GM12878 (cell line): ENCODE results near the gene COL23A1. TPM values are rescaled to one million over a fixed set of nuclear protein-coding genes. Genes with fewer than 3 reads are reported as not detected.

Source experiments
- ATAC-seq: fragments of 200-7000 bp; cut with Tn5 transposase; 3 replicates; pipeline ENCODE4 v1.9.1; 2020; ENCODE audit warnings: mild to moderate bottlenecking, moderate library complexity
- BruUV-seq: library from RNA; stranded (reverse); fragments of 400-500 nt; replicated peaks from 2 replicates; lab custom pipeline; 2021; lab: Mats Ljungman, UMichigan
- CTCF ChIA-PET: fragments of 300-600 bp; sonication (Branson Sonifier 250); formaldehyde crosslinking; extraction: SDS; loops from one replicate; lab custom pipeline; 2021; ENCODE audit warnings: inconsistent platforms; lab: Yijun Ruan, JAX
- POLR2A ChIA-PET: fragments of 350-600 bp; formaldehyde crosslinking; extraction: SDS; loops from one replicate; lab custom pipeline; 2021; ENCODE audit warnings: inconsistent platforms; lab: Charles Lee
- RAD21 ChIA-PET: fragments of 300-600 bp; sonication (Branson Sonifier 250); formaldehyde crosslinking; loops from one replicate; lab custom pipeline; 2023; ENCODE audit warnings: antibody characterized with exemption; ENCODE audit not compliant: unreplicated experiment; lab: Charles Lee
- SMC1A ChIA-PET: fragments of 300-600 bp; sonication (Branson Sonifier 250); formaldehyde crosslinking; loops from one replicate; lab custom pipeline; 2023; ENCODE audit not compliant: unreplicated experiment, uncharacterized antibody; lab: Charles Lee
- DNase-seq: peaks from one replicate; pipeline ENCODE4 v3.0.0-alpha.2; 2011; ENCODE audit warnings: low read depth, low spot score
- FAIRE-seq: peaks from 3 replicates; lab custom pipeline; 2011; peaks lifted over from hg19 to GRCh38; lab: Jason Lieb, UNC
- H2AFZ ChIP-seq: 2 replicates; pipeline ENCODE4 v1.6.0; 2011; ENCODE audit warnings: low read depth, low read length, control low read depth; ENCODE audit not compliant: control insufficient read depth
- H3K27ac ChIP-seq: 2 replicates; pipeline ENCODE4 v1.5.1; 2011; ENCODE audit warnings: control low read depth; ENCODE audit not compliant: control insufficient read depth, insufficient read depth
- H3K27me3 ChIP-seq, 2 experiments: replicated peaks in 1 of 2; 2 replicates each; pipeline versions ENCODE4 v1.6.0 to v1.6.1; 2011; ENCODE audit warnings: low read length in 1 of 2; ENCODE audit not compliant: control insufficient read depth in 2 of 2, insufficient read depth in 2 of 2
- H3K36me3 ChIP-seq, 2 experiments: 2 replicates each; pipeline ENCODE4 v1.5.1; 2011; ENCODE audit warnings: low read length in 1 of 2; ENCODE audit not compliant: control insufficient read depth in 2 of 2, insufficient read depth in 2 of 2
- H3K4me1 ChIP-seq: 2 replicates; pipeline ENCODE4 v1.6.1; 2011; ENCODE audit warnings: mild to moderate bottlenecking, low read length, moderate library complexity, mixed read lengths; ENCODE audit not compliant: control insufficient read depth, insufficient read depth
- H3K4me2 ChIP-seq: 2 replicates; pipeline ENCODE4 v1.6.0; 2011; ENCODE audit warnings: control low read depth; ENCODE audit not compliant: control insufficient read depth, insufficient read depth
- H3K4me3 ChIP-seq: fragments of 200-600 bp; sonication (generic); 2 replicates; pipeline ENCODE4 v1.5.1; 2016
- H3K79me2 ChIP-seq: 2 replicates; pipeline ENCODE4 v1.6.0; 2011; ENCODE audit warnings: low read length; ENCODE audit not compliant: control insufficient read depth, insufficient read depth
- H3K9ac ChIP-seq: 2 replicates; pipeline ENCODE4 v1.8.0; 2011; ENCODE audit warnings: low read length, control low read depth, mixed read lengths; ENCODE audit not compliant: control insufficient read depth, insufficient read depth
- H3K9me3 ChIP-seq: replicated peaks from 3 replicates; pipeline ENCODE4 v1.5.1; 2011; ENCODE audit warnings: mild to moderate bottlenecking, low read length; ENCODE audit not compliant: control insufficient read depth, insufficient read depth
- H4K20me1 ChIP-seq: 2 replicates; pipeline ENCODE4 v1.6.0; 2011; ENCODE audit not compliant: control insufficient read depth, insufficient read depth
- ETV6 ChIP-seq, 2 experiments: fragments of 450-650 bp in 1 of 2; IDR thresholded peaks in 1 of 2; conservative IDR thresholded peaks in 1 of 2; 2 replicates each; pipeline ENCODE4 v1.6.1; 2014; ENCODE audit warnings: antibody characterized with exemption in 1 of 2, borderline replicate concordance in 1 of 2, low read depth in 1 of 2, mild to moderate bottlenecking in 1 of 2, moderate library complexity in 1 of 2
- KDM1A ChIP-seq: fragments of 200-600 bp; sonication (generic); IDR thresholded peaks from 2 replicates; pipeline ENCODE4 v1.6.1; 2016; ENCODE audit warnings: borderline replicate concordance
- KLF5 ChIP-seq: fragments of 450-650 bp; IDR thresholded peaks from 2 replicates; pipeline ENCODE4 v1.6.1; 2014; ENCODE audit warnings: mild to moderate bottlenecking; ENCODE audit not compliant: partially characterized antibody
- MYB ChIP-seq: fragments of 150-350 bp; IDR thresholded peaks from 2 replicates; pipeline ENCODE4 v1.6.1; 2014; ENCODE audit warnings: mild to moderate bottlenecking, low read depth, low read length, borderline replicate concordance
- NRF1 ChIP-seq: conservative IDR thresholded peaks from 2 replicates; pipeline ENCODE4 v1.6.1; 2011; ENCODE audit warnings: mild to moderate bottlenecking, low read depth, low read length, improper control_type of control experiment
- POLR2A ChIP-seq: IDR thresholded peaks from 2 replicates; pipeline ENCODE4 v1.6.1; 2011; ENCODE audit warnings: low read depth, mild to moderate bottlenecking, low read length
- POLR2AphosphoS2 ChIP-seq: IDR thresholded peaks from 2 replicates; pipeline ENCODE4 v1.6.1; 2011; ENCODE audit warnings: low read depth, mild to moderate bottlenecking, low read length, improper control_type of control experiment, moderate library complexity
- TAF1 ChIP-seq: IDR thresholded peaks from 2 replicates; pipeline ENCODE4 v1.6.1; 2011; ENCODE audit warnings: mild to moderate bottlenecking, low read depth, low read length, borderline replicate concordance
- ZNF274 ChIP-seq: IDR thresholded peaks from one replicate; pipeline ENCODE4 v1.8.0; 2011; ENCODE audit not compliant: insufficient read length, insufficient read depth
- ZNF622 ChIP-seq: fragments of 450-650 bp; IDR thresholded peaks from 2 replicates; pipeline ENCODE4 v1.6.1; 2017; ENCODE audit warnings: mild to moderate bottlenecking, inconsistent platforms
- WGBS: methylation state at CpG from one replicate; pipeline ENCODE4 v1.1.6; 2016; ENCODE audit warnings: low lambda C conversion rate; ENCODE audit not compliant: insufficient replicate concordance, insufficient coverage; ENCODE audit errors: missing lambda C conversion rate; 5-methylcytosine and 5-hydroxymethylcytosine counted together
- in situ Hi-C: fragments of 300-500 bp; cut with MboI; formaldehyde crosslinking; loops from 9 replicates; pipeline ENCODE4 v1.14.3; 2018; ENCODE audit warnings: mixed read lengths
- intact Hi-C: fragments of 100-400 bp; cut with micrococcal nuclease; formaldehyde crosslinking; loops from one replicate; pipeline ENCODE4 v1.14.2; 2022; ENCODE audit not compliant: unreplicated experiment
- polyA plus RNA-seq, 11 experiments: library from polyadenylated mRNA; depleted of rRNA in 4 of 11; unstranded in 6 of 11; stranded (reverse) in 5 of 11; fragments of >200 nt; fragmentation: Nextera tagmentation in 4 of 11; fragmentation: Illumina TruSeq in 1 of 11; extraction: Ambion mirVana in 4 of 11; extraction: Trizol in 1 of 11; gene quantifications; 1 replicate in 1 of 11; 2 replicates in 10 of 11; pipeline versions ENCODE4 v1.2.1 to v1.2.3, GENCODE V29; 2011 to 2016; ENCODE audit warnings: inconsistent platforms in 2 of 11, missing spikeins in 2 of 11, low read depth in 1 of 11
- total RNA-seq, 4 experiments: library from RNA; depleted of rRNA in 3 of 4; stranded (reverse); fragments of >200 nt in 3 of 4; fragmentation: Illumina TruSeq in 1 of 4; extraction: Trizol in 1 of 4; gene quantifications; 2 replicates each; pipeline versions ENCODE4 v1.2.1 to v1.2.3, GENCODE V29; 2013 to 2021
- TF ChIP-seq, protein P1 (sequence below): fragments of 450-650 bp; conservative IDR thresholded peaks from 2 replicates; pipeline ENCODE4 v1.6.1; 2017; ENCODE audit warnings: mild to moderate bottlenecking, moderate library complexity

The COL23A1 gene
- total and polyA plus RNA-seq, 10 of the 15 experiments (the other 5 are each of a cell fraction or from before 2014, with no cell fraction given) = 0.03 to 0.83 (median 0.09) TPM; not detected in 5

DNA sequence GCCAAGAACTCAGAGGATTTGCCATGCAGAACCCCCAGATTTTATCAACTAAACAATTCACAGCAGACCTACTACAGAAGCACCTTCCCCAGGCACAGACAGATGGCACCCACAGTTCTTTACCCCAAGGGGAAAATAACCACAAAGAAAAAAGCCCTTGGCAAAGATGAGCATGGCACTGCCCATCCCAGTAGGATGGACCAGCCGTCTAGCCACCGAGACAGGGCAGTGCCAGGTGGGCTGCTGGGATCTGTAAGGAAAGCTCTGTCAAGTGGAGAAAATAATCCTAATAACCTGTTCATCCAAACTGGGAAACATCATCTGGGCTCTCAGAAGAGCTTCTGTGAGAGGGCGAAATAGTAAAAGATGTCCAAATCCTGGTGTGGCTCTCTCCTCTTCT lies 130.0 kb downstream of the COL23A1 start:
- H3K4me3 ChIP-seq = no peak overlapping the region
- ChIA-PET CTCF (interaction anchor here (1.2 to 2.6 kb wide), 7 partner anchors 10 to 228 kb away, joined by 3 to 20 read pairs (median 6); partner anchors contain the start of gene PHYKPL), RAD21 (no interaction called here), POLR2A (no interaction called here), SMC1A (no interaction called here)
- in situ Hi-C loops (no loop called here), intact Hi-C loops (no loop called here)
- H3K79me2 ChIP-seq = no peaks in the 10 kb centered on the region
- no peaks in the 10 kb centered on the region for H3K9me3 ChIP-seq
- H3K27me3 ChIP-seq = no peaks in the 10 kb centered on the region
- DNase-seq (no peak), FAIRE-seq (no peak), ATAC-seq (no peak)
- no TSS peak for BruUV-seq
- no peak overlapping the region for H3K27ac ChIP-seq
- no peaks in the 10 kb centered on the region for H3K36me3 ChIP-seq
- no peaks in the 10 kb centered on the region for H3K4me1 ChIP-seq
- H3K4me2 ChIP-seq = no peak overlapping the region
- 47% methylated on average over 3 of the region's 3 CpGs for WGBS
- TF ChIP-seq KLF5 = no peak
- TF ChIP-seq, protein P1, sequence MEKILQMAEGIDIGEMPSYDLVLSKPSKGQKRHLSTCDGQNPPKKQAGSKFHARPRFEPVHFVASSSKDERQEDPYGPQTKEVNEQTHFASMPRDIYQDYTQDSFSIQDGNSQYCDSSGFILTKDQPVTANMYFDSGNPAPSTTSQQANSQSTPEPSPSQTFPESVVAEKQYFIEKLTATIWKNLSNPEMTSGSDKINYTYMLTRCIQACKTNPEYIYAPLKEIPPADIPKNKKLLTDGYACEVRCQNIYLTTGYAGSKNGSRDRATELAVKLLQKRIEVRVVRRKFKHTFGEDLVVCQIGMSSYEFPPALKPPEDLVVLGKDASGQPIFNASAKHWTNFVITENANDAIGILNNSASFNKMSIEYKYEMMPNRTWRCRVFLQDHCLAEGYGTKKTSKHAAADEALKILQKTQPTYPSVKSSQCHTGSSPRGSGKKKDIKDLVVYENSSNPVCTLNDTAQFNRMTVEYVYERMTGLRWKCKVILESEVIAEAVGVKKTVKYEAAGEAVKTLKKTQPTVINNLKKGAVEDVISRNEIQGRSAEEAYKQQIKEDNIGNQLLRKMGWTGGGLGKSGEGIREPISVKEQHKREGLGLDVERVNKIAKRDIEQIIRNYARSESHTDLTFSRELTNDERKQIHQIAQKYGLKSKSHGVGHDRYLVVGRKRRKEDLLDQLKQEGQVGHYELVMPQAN = no peak
- TF ChIP-seq MYB = no peak
- no peak for TF ChIP-seq NRF1
- no peak for TF ChIP-seq ZNF622
- no peak for TF ChIP-seq ZNF274
- no peak for TF ChIP-seq TAF1
- no peak for TF ChIP-seq POLR2A
- no peak for TF ChIP-seq KDM1A
- no peak for TF ChIP-seq ETV6 (conservative IDR thresholded peaks at IDR 0.05 in 1 of 2, IDR thresholded peaks at IDR 0.05 in 1 of 2; ENCODE audit: borderline replicate concordance in 1 of 2, low read depth in 1 of 2)
- no peak for TF ChIP-seq POLR2AphosphoS2
- H3K9ac ChIP-seq = no peak overlapping the region
- no peak overlapping the region for H2AFZ ChIP-seq
- no peaks in the 10 kb centered on the region for H4K20me1 ChIP-seq
